ENCODE data around the gene GPT2. TPM values are rescaled to one million over a fixed set of nuclear protein-coding genes. Genes with fewer than 3 reads are reported as not detected.
A peak's percentile ranks its signal among the peaks of the same experiment; 100 is the strongest.
"Not testable (repeated sequence)": the region's sequence is repeated elsewhere in the genome, so short reads cannot be mapped to it uniquely, and the experiment has no call there.

The GPT2 gene
- total RNA-seq, 6 experiments from 2014 or later, result 30.8 to 163 (median 92.0) TPM

- TF ChIP-seq, protein P1, sequence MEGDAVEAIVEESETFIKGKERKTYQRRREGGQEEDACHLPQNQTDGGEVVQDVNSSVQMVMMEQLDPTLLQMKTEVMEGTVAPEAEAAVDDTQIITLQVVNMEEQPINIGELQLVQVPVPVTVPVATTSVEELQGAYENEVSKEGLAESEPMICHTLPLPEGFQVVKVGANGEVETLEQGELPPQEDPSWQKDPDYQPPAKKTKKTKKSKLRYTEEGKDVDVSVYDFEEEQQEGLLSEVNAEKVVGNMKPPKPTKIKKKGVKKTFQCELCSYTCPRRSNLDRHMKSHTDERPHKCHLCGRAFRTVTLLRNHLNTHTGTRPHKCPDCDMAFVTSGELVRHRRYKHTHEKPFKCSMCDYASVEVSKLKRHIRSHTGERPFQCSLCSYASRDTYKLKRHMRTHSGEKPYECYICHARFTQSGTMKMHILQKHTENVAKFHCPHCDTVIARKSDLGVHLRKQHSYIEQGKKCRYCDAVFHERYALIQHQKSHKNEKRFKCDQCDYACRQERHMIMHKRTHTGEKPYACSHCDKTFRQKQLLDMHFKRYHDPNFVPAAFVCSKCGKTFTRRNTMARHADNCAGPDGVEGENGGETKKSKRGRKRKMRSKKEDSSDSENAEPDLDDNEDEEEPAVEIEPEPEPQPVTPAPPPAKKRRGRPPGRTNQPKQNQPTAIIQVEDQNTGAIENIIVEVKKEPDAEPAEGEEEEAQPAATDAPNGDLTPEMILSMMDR (IDR thresholded peaks at IDR 0.05), result no peak
- no peak for TF ChIP-seq POLR2A (IDR thresholded peaks at IDR 0.05)
- Histone ChIP-seq H3K27ac (no peak overlapping the region), H3K4me1 (peaks cover 0 to 15% (median 6%) of the 10 kb centered on the region in 4 donors), H3K4me3 (no peak overlapping the region), H3K27me3 (no peaks in the 10 kb centered on the region), H3K9me3 (no peaks in the 10 kb centered on the region), H3K36me3 (no peaks in the 10 kb centered on the region)
- DNase-seq (no peak), ATAC-seq (peak in 1 of 4 donors; percentile 26)
- intact Hi-C loops (cut with DNase I), result loop anchor here in 1 of 2 donors (5.0 kb wide), 1 partner anchor 48 kb away; no protein-coding TSS in a partner anchor
- 87% methylated on average over 5 of the region's 5 CpGs for WGBS (ENCODE audit: insufficient coverage, low coverage, low lambda C conversion rate, missing lambda C conversion rate)
These were observed 24.4 kb upstream of the GPT2 start for GRCh38 chr16:46859719-46860152.

GRCh38 chr16:46862555-46863447 is 21.4 kb upstream of the GPT2 start:
- H3K9me3 ChIP-seq, result no peaks in the 10 kb centered on the region
- no peaks in the 10 kb centered on the region for H3K36me3 ChIP-seq
- 89% methylated on average over 14 of the region's 16 CpGs for WGBS (ENCODE audit: insufficient coverage, low coverage, low lambda C conversion rate, missing lambda C conversion rate)
- peak in 1 of 4 donors; percentile 11 for ATAC-seq
- peaks cover 0 to 17% (median 6%) of the 10 kb centered on the region in 4 donors for H3K4me1 ChIP-seq
- intact Hi-C loops (cut with DNase I), result no loop called here
- H3K4me3 ChIP-seq, result no peak overlapping the region
- H3K27me3 ChIP-seq, result no peaks in the 10 kb centered on the region
- TF ChIP-seq POLR2A (IDR thresholded peaks at IDR 0.05), result no peak
- TF ChIP-seq, protein P1 (IDR thresholded peaks at IDR 0.05), result no peak
- H3K27ac ChIP-seq, result peak overlapping the region in 2 of 3 donors; percentile 64 to 68
- no peak for DNase-seq

GRCh38 chr16:46866286-46866685 is 17.9 kb upstream of the GPT2 start:
- intact Hi-C loops (cut with DNase I), result no loop called here
- Histone ChIP-seq H3K9me3 (no peaks in the 10 kb centered on the region), H3K27me3 (no peaks in the 10 kb centered on the region), H3K4me3 (no peak overlapping the region), H3K36me3 (no peaks in the 10 kb centered on the region), H3K27ac (peak overlapping the region in 1 of 3 donors; percentile 8), H3K4me1 (peaks cover 0 to 29% (median 13%) of the 10 kb centered on the region in 4 donors)
- WGBS (ENCODE audit: insufficient coverage, low coverage, low lambda C conversion rate, missing lambda C conversion rate), result 10% methylated on average over 1 of the region's 1 CpG
- DNase-seq (no peak), ATAC-seq (peak; percentile 34 to 77 (median 58))
- TF ChIP-seq, protein P1 (IDR thresholded peaks at IDR 0.05), result no peak
- TF ChIP-seq POLR2A (IDR thresholded peaks at IDR 0.05), result no peak

DNA sequence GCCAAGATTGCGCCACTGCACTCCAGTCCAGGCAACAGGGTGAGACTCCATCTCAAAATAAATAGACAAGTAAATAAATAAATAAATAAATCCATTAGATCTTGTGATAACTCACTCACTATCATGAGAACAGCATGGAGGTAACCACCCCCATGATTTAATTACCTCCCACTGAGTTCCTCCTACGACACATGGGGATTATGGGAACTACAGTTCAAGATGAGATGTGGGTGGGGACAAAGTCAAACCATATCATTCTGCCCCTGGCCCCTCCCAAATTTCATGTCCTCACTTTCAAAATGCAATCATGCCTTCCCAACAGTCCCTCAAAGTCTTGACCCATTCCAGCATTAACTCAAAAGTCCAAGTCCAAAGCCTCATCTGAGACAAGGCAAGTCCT is 16.7 kb upstream of the GPT2 start:
- 79% methylated on average over 2 of the region's 2 CpGs for WGBS (ENCODE audit: insufficient coverage, low coverage, low lambda C conversion rate, missing lambda C conversion rate)
- DNase-seq; ATAC-seq; H3K4me3 ChIP-seq; intact Hi-C loops (cut with DNase I); H3K27me3 ChIP-seq; H3K36me3 ChIP-seq; H3K9me3 ChIP-seq; H3K27ac ChIP-seq: not testable (repeated sequence)
- peaks cover 0 to 29% (median 13%) of the 10 kb centered on the region in 4 donors for H3K4me1 ChIP-seq

DNA sequence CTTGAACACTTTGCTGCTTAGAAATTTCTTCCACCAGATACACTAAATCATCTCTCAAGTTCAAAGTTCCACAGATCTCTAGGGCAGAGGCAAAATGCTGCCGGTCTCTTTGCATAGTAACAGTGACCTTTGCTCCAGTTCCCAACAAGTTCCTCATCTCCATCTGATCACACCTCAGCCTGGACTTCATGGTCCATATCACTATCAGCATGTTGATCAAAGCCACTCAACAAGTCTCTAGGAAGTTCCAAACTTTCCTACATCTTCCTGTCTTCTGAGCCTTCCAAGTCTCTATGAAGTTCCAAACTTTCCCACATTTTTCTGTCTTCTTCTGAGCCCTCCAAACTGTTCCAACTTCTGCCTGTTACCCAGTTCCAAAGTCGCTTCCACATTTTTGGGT is 15.3 kb upstream of the GPT2 start:
- Histone ChIP-seq H3K27ac (peak overlapping the region in 2 of 3 donors; percentile 14 to 64), H3K4me1 (peaks cover 0 to 20% (median 9%) of the 10 kb centered on the region in 4 donors)
- H3K36me3 ChIP-seq; H3K9me3 ChIP-seq; H3K27me3 ChIP-seq; DNase-seq; intact Hi-C loops (cut with DNase I); H3K4me3 ChIP-seq: not testable (repeated sequence)
- peak; percentile 62 to 76 (median 72) for ATAC-seq
- WGBS (ENCODE audit: insufficient coverage, low coverage, low lambda C conversion rate, missing lambda C conversion rate), result 49% methylated on average over 2 of the region's 2 CpGs

Measured in right lobe of liver (tissue), 6 donors.